ENCODE measurements around the gene KRTAP4-11. TPM values are rescaled to one million over a fixed set of nuclear protein-coding genes. Genes with fewer than 3 reads are reported as not detected.

KRTAP4-11 gene
- total and polyA plus RNA-seq, 10 of the 15 experiments (the other 5 are each of a cell fraction or from before 2014, with no cell fraction given): not detected

GRCh38 chr17:41150026-41150425, 31.9 kb upstream of the KRTAP4-11 start (continued):
- TF ChIP-seq RFX5 (IDR thresholded peaks at IDR 0.05; ENCODE audit: low read depth, low read length): no peak
- no peak for TF ChIP-seq YBX1 (IDR thresholded peaks at IDR 0.05)
- no peak for TF ChIP-seq MYB (IDR thresholded peaks at IDR 0.05; ENCODE audit: borderline replicate concordance, low read depth, low read length)
- TF ChIP-seq EP300 (IDR thresholded peaks at IDR 0.05; ENCODE audit: borderline replicate concordance in 1 of 2, control insufficient read depth in 1 of 2, low read depth in 2 of 2, low read length in 2 of 2): no peak

DNA sequence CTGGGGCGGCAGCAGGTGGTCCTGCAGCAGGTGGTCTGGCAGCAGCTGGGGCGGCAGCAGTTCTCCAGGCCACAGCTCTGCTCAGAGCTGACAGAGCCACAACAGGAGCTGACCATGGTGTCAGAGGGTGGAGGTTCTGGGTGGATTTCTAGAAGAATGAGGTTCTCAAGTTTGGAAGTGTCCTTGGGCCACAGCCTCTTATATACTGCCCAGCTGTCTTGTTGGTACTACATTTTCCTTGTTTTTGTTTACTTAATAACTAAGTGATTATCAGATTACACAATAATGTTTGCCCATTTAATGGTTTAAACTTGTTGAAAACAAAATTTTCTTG, 31.4 kb upstream of the KRTAP4-11 start, which contains the start of gene KRTAP4-5:
Gene KRTAP4-5 (minus strand): TSS at position 174 of the 334 bp plus-strand sequence. CDS start 58 bp downstream, at position 116.
- RAD21 ChIA-PET (ENCODE audit: unreplicated experiment): no interaction called here
- Histone ChIP-seq H4K20me1 (ENCODE audit: control insufficient read depth, insufficient read depth) (no peaks in the 10 kb centered on the region), H3K4me1 (ENCODE audit: control insufficient read depth, insufficient read depth, low read length) (no peaks in the 10 kb centered on the region), H3K27ac (ENCODE audit: control insufficient read depth, insufficient read depth) (no peak within 1 kb of the TSS), H3K79me2 (ENCODE audit: control insufficient read depth, insufficient read depth, low read length) (no peaks in the 10 kb centered on the region), H3K27me3 (replicated peaks in 1 of 2; ENCODE audit: control insufficient read depth in 2 of 2, insufficient read depth in 2 of 2, low read length in 1 of 2) (no peaks in the 10 kb centered on the region), H3K36me3 (ENCODE audit: control insufficient read depth in 2 of 2, insufficient read depth in 2 of 2, low read length in 1 of 2) (no peaks in the 10 kb centered on the region), H3K4me3 (no peak within 1 kb of the TSS), H2AFZ (ENCODE audit: control insufficient read depth, low read depth, low read length) (no peak within 1 kb of the TSS), H3K9me3 (replicated peaks; ENCODE audit: control insufficient read depth, insufficient read depth, low read length) (no peaks in the 10 kb centered on the region), H3K4me2 (ENCODE audit: control insufficient read depth, insufficient read depth) (no peak within 1 kb of the TSS), H3K9ac (ENCODE audit: control insufficient read depth, insufficient read depth, low read length) (no peak within 1 kb of the TSS)
- TF ChIP-seq, protein P1, sequence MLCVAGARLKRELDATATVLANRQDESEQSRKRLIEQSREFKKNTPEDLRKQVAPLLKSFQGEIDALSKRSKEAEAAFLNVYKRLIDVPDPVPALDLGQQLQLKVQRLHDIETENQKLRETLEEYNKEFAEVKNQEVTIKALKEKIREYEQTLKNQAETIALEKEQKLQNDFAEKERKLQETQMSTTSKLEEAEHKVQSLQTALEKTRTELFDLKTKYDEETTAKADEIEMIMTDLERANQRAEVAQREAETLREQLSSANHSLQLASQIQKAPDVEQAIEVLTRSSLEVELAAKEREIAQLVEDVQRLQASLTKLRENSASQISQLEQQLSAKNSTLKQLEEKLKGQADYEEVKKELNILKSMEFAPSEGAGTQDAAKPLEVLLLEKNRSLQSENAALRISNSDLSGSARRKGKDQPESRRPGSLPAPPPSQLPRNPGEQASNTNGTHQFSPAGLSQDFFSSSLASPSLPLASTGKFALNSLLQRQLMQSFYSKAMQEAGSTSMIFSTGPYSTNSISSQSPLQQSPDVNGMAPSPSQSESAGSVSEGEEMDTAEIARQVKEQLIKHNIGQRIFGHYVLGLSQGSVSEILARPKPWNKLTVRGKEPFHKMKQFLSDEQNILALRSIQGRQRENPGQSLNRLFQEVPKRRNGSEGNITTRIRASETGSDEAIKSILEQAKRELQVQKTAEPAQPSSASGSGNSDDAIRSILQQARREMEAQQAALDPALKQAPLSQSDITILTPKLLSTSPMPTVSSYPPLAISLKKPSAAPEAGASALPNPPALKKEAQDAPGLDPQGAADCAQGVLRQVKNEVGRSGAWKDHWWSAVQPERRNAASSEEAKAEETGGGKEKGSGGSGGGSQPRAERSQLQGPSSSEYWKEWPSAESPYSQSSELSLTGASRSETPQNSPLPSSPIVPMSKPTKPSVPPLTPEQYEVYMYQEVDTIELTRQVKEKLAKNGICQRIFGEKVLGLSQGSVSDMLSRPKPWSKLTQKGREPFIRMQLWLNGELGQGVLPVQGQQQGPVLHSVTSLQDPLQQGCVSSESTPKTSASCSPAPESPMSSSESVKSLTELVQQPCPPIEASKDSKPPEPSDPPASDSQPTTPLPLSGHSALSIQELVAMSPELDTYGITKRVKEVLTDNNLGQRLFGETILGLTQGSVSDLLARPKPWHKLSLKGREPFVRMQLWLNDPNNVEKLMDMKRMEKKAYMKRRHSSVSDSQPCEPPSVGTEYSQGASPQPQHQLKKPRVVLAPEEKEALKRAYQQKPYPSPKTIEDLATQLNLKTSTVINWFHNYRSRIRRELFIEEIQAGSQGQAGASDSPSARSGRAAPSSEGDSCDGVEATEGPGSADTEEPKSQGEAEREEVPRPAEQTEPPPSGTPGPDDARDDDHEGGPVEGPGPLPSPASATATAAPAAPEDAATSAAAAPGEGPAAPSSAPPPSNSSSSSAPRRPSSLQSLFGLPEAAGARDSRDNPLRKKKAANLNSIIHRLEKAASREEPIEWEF (IDR thresholded peaks at IDR 0.05; ENCODE audit: insufficient replicate concordance, low read depth, low read length): no peak
- TF ChIP-seq REST (IDR thresholded peaks at IDR 0.05; ENCODE audit: low read depth, low read length): no peak
- TF ChIP-seq FOXK2 (IDR thresholded peaks at IDR 0.05): no peak
- TF ChIP-seq, protein P2, sequence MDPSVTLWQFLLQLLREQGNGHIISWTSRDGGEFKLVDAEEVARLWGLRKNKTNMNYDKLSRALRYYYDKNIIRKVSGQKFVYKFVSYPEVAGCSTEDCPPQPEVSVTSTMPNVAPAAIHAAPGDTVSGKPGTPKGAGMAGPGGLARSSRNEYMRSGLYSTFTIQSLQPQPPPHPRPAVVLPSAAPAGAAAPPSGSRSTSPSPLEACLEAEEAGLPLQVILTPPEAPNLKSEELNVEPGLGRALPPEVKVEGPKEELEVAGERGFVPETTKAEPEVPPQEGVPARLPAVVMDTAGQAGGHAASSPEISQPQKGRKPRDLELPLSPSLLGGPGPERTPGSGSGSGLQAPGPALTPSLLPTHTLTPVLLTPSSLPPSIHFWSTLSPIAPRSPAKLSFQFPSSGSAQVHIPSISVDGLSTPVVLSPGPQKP (IDR thresholded peaks at IDR 0.05; ENCODE audit: low read depth, low read length): no peak
- TF ChIP-seq KAT2A (conservative IDR thresholded peaks at IDR 0.05; ENCODE audit: control insufficient read depth, low read depth, low read length): no peak
- TF ChIP-seq POLR2A (IDR thresholded peaks at IDR 0.05; ENCODE audit: low read depth, low read length): no peak
- no peak for TF ChIP-seq RBBP5 (conservative IDR thresholded peaks at IDR 0.05)
- no peak for TF ChIP-seq IKZF2 (IDR thresholded peaks at IDR 0.05)
- no peak for TF ChIP-seq CEBPB (IDR thresholded peaks at IDR 0.05; ENCODE audit: borderline replicate concordance in 1 of 2, low read depth in 2 of 2, low read length in 2 of 2)
- no peak for TF ChIP-seq BHLHE40 (IDR thresholded peaks at IDR 0.05; ENCODE audit: borderline replicate concordance in 1 of 2, low read depth in 2 of 2, low read length in 1 of 2)
- no TSS peak for BruUV-seq (replicated peaks)
- WGBS (ENCODE audit: insufficient coverage, insufficient replicate concordance, low lambda C conversion rate, missing lambda C conversion rate): 0% methylated on average over 2 of the region's 2 CpGs
- no peak for DNase-seq (ENCODE audit: low read depth, low spot score)
- no peak for FAIRE-seq
- in situ Hi-C loops (cut with MboI): no loop called here
- intact Hi-C loops (cut with micrococcal nuclease; ENCODE audit: unreplicated experiment): no loop called here
- CTCF ChIA-PET: no interaction called here
- SMC1A ChIA-PET (ENCODE audit: uncharacterized antibody, unreplicated experiment): interaction anchor here (0.6 kb wide), 1 partner anchor 442 kb away, joined by 3 read pairs; no protein-coding TSS in a partner anchor
- POLR2A ChIA-PET: no interaction called here
- ATAC-seq: no peak
